Measurements from ENCODE around the gene SLC26A1.

DNA sequence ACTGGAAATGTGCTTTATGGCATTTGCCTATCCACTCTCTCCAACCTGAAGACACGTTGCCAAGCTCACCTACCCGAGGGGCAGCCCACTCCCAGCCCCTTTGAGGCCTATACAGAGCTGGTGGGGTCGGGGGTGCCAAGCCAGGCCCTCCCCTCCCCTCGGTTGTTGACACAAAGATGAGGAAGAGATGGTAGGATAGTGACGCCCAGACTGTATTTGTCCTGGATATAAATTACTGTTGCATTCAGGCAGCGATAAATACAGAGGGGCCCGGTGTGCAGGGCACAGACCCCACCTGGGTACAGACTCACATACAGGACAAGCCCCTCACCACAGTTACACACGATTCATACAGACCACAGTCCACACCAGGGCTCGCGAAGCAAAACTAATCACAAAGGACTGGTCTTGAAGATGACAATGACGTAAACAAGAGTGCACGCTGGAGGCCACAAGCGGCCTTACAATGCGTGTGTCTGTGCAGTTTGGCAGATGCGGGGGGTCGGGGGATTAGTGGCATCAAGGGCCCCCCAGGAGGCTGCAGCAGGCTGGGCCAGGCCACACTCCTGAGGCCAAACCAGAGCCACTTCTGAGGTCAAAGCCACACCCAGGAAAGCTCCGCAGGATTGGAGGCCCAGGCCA, 34.4 kb downstream of the SLC26A1 start:
- TF ChIP-seq, protein P1, sequence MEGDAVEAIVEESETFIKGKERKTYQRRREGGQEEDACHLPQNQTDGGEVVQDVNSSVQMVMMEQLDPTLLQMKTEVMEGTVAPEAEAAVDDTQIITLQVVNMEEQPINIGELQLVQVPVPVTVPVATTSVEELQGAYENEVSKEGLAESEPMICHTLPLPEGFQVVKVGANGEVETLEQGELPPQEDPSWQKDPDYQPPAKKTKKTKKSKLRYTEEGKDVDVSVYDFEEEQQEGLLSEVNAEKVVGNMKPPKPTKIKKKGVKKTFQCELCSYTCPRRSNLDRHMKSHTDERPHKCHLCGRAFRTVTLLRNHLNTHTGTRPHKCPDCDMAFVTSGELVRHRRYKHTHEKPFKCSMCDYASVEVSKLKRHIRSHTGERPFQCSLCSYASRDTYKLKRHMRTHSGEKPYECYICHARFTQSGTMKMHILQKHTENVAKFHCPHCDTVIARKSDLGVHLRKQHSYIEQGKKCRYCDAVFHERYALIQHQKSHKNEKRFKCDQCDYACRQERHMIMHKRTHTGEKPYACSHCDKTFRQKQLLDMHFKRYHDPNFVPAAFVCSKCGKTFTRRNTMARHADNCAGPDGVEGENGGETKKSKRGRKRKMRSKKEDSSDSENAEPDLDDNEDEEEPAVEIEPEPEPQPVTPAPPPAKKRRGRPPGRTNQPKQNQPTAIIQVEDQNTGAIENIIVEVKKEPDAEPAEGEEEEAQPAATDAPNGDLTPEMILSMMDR (conservative IDR thresholded peaks at IDR 0.05): no peak
- no peak for TF ChIP-seq ZFX (IDR thresholded peaks at IDR 0.05)

Data from C4-2B (cell line).